C4-2B (cell line): Measurements from ENCODE around the gene C4B.
"Not testable (repeated sequence)": the region's sequence is repeated elsewhere in the genome, so short reads cannot be mapped to it uniquely, and the experiment has no call there.

ENCODE experiments used
- H3K27ac ChIP-seq: fragments of 450-650 bp; 2 replicates; pipeline ENCODE4 v1.5.1; 2017

C4B gene

DNA sequence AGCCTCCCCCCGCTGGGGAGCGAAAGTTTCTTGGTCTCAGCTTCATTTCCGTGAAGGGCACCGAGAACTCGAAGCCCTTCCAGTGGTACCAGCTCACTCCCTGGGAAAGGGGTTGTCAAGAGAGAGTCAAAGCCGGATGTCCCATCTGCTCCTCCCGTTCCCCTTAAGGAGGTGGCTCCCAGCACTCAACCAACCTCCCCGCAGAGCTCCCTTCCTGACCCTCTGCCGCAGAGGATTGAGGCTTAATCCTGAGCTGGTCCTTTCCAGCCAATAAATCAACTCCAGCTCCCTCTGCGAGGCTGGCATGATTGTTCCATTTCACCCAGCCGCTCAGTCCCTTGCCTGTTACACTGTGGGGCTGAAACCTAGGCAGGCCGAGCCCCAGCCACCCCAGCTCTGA is 6.0 kb upstream of the C4B start:
- H3K27ac ChIP-seq = not testable (repeated sequence)

DNA sequence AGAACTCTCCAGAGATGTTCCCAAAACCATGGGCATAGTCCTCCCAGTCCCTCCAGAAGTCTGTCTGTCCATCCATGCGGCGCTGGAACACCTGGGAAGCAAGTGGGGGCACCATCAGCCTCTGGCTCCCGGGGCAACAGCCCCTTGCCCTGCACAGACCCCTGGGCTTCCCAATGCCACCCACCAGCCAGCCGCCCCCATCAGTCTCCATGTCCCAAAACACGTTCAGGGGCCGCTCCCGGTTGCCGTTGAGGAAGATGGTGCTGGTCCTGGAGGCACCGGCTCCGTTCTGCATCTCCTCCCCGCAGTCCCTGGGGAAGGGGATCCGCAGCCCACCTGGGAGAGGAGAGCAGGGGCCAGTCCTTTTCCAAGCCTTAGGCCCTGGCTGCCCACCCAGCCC is 5.1 kb upstream of the C4B start:
- not testable (repeated sequence) for H3K27ac ChIP-seq

DNA sequence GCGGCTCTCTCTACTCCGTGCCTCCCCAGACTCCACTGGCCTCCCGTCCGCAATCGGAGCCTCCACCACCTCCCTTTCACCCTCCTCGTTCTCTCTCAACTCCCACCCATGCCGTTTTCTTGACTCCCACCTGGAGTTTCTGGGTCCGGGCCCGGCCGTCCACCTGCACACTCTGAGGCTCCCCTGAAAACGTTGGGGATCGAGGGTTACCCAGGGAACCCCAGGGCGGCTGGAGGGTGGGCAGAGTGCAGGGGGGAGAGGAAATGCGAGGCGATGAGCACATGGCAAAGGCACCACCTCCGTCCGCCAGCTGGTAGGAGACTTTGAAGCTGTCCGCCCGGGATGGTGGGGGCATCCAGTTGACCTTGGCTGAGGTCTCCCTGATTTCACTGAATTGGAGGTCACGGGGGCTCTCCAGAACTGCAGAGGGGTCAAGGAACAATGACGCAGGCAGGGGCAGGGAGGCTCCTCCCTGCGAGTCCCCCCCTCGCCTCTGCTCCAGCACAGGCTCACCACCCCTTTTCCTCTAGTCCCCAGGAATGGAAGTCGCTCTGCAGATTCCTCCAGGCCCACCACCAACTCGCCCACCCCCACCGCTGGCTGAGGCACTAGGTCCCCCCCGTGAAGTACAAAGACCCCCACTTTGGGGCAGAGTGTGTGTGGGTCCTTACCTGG is 3.6 kb upstream of the C4B start:
- H3K27ac ChIP-seq = not testable (repeated sequence)

DNA sequence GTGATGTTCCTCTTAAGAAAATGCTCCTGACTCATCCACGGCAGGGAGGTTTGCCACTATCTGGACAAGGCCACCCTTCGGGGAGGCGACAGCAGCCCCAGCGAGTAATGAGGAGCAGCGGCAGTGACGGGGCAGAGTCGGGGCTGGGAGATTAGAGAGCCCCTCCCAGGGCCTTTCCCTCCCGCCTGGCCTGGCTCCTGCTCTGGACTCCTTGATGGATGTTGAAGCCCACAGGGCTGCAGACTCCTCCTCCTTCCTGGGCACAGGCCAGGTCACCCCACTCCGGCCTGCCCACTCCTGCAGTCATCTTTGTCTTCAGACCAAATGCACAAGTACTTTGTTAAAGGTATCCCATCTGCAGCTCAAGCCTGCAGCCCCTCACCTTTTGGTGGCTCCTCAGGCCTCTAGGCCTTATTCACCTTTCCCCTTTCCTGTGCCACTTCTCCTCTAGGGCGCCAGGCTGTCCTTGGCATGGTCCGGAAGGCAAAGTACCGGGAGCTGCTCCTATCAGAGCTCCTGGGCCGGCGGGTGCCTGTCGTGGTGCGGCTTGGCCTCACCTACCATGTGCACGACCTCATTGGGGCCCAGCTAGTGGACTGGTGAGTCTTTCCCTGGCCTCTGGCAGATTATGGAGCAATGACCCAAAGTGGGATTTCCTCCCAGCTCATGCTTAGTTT is 1.5 kb upstream of the C4B start:
- H3K27ac ChIP-seq = not testable (repeated sequence)

DNA sequence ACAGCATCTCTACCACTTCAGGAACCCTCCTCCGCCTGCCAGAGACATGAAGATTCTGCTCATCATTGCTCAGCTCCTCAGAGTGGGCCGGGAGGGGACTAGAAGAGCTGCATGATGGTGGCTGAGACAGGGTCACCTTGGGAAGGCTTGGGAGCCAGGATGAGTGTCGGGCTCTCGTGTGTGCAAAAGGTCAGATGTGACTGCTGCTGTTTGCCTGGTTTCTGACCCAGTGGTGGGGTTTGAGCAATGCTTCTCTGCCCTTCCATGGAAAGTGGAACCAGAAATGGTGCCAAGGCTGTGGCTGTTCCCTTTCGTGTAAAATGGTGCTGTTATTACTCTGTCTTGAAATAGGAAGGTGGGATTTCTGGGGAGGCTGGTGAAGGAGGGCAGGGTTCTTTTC is 857 bp upstream of the C4B start:
- H3K27ac ChIP-seq = not testable (repeated sequence)

DNA sequence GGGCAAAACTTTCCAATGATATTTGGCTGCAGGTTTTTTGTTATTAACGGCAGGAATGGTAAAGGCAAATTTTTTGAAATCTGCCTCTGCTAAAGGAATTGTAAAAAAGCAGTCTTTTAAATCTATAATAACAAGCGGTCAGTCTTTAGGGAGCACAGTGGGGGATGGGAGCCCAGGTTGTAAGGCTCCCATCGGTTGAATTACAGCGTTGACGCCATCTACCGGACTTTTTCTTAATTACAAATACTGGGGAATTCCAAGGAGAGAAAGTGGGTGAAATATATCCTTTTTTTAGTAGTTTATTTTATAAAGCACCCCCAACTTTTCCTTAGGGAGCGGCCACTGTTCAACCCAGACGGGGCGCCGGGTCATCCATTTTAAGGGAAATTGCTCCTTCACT is 7.5 kb downstream of the C4B start:
- not testable (repeated sequence) for H3K27ac ChIP-seq

DNA sequence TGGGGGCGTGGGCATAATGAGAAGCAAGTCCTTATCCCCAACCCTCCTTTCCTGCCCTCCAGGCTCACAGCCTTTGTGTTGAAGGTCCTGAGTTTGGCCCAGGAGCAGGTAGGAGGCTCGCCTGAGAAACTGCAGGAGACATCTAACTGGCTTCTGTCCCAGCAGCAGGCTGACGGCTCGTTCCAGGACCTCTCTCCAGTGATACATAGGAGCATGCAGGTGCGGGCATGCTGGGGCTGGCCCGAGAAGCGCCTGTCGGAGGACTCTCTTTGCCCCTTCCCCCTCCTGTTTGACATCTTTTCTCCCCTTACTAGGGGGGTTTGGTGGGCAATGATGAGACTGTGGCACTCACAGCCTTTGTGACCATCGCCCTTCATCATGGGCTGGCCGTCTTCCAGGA is 14.0 kb downstream of the C4B start:
- H3K27ac ChIP-seq = not testable (repeated sequence)

DNA sequence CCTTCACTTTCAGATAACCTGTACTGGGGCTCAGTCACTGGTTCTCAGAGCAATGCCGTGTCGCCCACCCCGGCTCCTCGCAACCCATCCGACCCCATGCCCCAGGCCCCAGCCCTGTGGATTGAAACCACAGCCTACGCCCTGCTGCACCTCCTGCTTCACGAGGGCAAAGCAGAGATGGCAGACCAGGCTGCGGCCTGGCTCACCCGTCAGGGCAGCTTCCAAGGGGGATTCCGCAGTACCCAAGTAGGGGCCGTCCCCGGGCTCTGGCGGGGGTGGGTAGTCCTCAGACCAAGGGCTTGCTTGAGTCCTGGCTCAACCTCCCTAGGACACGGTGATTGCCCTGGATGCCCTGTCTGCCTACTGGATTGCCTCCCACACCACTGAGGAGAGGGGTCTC is 15.0 kb downstream of the C4B start:
- not testable (repeated sequence) for H3K27ac ChIP-seq

DNA sequence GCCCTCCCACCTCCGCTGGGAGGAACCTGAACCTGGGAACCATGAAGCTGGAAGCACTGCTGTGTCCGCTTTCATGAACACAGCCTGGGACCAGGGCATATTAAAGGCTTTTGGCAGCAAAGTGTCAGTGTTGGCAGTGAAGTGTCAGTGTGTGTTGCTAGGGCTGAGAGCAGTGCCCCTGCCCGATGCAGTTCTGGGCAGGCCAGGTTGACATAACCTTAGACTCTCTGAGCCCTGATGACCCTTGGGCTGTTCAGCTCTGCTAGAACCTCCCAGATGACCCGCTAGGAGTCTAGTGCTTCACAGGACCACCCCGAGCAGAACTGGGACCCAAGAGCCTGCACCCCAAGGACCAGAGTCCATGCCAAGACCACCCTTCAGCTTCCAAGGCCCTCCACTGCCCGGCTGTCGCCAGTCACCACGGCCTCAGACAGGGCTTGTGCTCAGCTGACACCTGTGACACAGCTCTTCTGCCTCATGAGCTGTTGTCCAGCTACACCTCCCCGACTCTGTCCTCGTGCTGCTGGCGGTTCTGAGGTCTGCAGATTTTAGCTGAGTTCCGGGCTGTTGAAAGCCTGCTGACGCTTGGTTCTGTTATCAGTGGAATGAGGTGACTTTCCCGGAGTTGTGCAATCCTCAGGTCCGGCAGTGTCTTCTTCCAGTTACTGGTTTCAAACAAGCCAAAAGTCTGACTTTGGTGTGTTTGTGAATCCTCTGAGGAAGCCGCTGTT is 20.9 kb downstream of the C4B start:
- H3K27ac ChIP-seq = not testable (repeated sequence)

DNA sequence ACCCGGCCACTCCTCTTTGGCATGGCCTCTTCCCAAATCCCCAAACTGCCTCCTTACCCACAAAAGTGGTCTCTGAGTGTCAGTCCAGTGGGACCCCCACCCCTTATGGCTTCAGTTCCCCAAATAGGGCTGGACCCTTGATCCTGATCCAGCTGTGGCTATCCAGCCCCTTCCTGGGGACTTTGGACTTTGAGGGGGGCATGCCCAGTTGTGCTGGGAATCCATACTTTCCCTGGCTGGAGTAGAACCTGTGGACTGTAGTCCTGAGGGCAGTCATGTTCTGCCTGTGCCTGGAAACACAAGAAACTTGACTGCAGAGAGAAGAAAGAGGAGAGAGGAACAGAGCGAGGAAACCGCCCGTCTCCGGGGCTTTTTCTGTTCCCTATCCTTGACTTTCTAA is 22.5 kb downstream of the C4B start:
- not testable (repeated sequence) for H3K27ac ChIP-seq

DNA sequence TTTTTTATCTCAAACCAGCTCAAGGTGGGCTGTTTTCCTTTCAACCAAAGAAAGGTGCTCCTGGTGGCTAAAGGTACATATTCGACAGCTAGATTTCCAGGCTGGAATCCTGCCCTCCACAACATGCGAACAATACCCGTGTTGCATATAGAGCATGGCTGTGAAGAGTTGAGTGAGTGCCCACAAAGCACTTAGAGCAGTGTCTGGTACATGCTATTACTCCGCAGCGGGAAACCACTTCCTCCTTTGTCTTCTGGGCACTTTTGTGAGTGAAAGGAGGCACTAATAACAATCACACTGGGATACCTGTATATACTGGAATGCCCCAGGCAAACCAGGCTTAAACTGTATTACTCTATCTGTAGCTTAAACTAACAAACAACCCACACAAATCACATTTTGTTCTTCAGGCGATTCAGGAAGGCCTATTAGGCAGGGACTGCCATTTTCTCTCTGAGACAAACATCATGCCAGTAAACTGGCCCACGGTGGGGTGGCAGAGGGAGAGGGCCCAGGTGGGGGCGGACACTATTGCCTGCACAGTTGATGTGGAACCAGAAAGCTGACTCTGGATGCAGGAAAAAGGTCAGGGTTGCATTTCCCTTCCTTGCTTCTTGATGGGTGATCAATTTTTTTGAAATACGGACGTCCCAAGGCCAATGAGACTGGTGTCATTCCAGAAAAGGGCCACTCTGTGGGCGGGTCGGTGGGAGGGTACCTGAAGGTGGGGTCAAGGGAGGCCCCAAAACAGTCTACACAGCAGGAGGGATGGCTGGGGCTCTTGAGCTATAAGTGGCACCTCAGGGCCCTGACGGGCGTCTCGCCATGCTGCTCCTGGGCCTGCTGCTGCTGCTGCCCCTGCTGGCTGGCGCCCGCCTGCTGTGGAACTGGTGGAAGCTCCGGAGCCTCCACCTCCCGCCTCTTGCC is 23.3 kb downstream of the C4B start, which contains the start of gene CYP21A2:
CYP21A2 (plus strand) TSS at position 818 of the 927 bp plus-strand sequence; CDS start at position 826, 8 bp downstream.
- H3K27ac ChIP-seq = not testable (repeated sequence)

DNA sequence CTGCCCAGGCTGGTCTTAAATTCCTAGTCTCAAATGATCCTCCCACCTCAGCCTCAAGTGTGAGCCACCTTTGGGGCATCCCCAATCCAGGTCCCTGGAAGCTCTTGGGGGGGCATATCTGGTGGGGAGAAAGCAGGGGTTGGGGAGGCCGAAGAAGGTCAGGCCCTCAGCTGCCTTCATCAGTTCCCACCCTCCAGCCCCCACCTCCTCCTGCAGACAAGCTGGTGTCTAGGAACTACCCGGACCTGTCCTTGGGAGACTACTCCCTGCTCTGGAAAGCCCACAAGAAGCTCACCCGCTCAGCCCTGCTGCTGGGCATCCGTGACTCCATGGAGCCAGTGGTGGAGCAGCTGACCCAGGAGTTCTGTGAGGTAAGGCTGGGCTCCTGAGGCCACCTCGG is 24.3 kb downstream of the C4B start:
- not testable (repeated sequence) for H3K27ac ChIP-seq

DNA sequence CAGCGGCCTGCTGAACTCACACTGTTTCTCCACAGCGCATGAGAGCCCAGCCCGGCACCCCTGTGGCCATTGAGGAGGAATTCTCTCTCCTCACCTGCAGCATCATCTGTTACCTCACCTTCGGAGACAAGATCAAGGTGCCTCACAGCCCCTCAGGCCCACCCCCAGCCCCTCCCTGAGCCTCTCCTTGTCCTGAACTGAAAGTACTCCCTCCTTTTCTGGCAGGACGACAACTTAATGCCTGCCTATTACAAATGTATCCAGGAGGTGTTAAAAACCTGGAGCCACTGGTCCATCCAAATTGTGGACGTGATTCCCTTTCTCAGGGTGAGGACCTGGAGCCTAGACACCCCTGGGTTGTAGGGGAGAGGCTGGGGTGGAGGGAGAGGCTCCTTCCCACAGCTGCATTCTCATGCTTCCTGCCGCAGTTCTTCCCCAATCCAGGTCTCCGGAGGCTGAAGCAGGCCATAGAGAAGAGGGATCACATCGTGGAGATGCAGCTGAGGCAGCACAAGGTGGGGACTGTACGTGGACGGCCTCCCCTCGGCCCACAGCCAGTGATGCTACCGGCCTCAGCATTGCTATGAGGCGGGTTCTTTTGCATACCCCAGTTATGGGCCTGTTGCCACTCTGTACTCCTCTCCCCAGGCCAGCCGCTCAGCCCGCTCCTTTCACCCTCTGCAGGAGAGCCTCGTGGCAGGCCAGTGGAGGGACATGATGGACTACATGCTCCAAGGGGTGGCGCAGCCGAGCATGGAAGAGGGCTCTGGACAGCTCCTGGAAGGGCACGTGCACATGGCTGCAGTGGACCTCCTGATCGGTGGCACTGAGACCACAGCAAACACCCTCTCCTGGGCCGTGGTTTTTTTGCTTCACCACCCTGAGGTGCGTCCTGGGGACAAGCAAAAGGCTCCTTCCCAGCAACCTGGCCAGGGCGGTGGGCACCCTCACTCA is 25.0 kb downstream of the C4B start:
- H3K27ac ChIP-seq = not testable (repeated sequence)

DNA sequence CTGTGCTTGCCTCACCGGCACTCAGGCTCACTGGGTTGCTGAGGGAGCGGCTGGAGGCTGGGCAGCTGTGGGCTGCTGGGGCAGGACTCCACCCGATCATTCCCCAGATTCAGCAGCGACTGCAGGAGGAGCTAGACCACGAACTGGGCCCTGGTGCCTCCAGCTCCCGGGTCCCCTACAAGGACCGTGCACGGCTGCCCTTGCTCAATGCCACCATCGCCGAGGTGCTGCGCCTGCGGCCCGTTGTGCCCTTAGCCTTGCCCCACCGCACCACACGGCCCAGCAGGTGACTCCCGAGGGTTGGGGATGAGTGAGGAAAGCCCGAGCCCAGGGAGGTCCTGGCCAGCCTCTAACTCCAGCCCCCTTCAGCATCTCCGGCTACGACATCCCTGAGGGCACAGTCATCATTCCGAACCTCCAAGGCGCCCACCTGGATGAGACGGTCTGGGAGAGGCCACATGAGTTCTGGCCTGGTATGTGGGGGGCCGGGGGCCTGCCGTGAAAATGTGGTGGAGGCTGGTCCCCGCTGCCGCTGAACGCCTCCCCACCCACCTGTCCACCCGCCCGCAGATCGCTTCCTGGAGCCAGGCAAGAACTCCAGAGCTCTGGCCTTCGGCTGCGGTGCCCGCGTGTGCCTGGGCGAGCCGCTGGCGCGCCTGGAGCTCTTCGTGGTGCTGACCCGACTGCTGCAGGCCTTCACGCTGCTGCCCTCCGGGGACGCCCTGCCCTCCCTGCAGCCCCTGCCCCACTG is 25.9 kb downstream of the C4B start:
- H3K27ac ChIP-seq = not testable (repeated sequence)

DNA sequence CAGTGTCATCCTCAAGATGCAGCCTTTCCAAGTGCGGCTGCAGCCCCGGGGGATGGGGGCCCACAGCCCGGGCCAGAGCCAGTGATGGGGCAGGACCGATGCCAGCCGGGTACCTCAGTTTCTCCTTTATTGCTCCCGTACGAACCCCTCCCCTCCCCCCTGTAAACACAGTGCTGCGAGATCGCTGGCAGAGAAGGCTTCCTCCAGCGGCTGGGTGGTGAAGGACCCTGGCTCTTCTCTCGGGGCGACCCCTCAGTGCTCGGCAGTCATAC is 26.4 kb downstream of the C4B start:
- H3K27ac ChIP-seq = not testable (repeated sequence)

DNA sequence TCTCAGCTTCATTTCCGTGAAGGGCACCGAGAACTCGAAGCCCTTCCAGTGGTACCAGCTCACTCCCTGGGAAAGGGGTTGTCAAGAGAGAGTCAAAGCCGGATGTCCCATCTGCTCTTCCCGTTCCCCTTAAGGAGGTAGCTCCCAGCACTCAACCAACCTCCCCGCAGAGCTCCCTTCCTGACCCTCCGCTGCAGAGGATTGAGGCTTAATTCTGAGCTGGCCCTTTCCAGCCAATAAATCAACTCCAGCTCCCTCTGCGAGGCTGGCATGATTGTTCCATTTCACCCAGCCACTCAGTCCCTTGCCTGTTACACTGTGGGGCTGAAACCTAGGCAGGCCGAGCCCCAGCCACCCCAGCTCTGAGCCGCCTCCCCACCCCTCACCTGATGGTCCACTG is 26.8 kb downstream of the C4B start:
- H3K27ac ChIP-seq = not testable (repeated sequence)

DNA sequence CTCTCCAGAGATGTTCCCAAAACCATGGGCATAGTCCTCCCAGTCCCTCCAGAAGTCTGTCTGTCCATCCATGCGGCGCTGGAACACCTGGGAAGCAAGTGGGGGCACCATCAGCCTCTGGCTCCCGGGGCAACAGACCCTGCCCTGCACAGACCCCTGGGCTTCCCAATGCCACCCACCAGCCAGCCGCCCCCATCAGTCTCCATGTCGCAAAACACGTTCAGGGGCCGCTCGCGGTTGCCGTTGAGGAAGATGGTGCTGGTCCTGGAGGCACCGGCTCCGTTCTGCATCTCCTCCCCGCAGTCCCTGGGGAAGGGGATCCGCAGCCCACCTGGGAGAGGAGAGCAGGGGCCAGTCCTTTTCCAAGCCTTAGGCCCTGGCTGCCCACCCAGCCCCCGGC is 27.7 kb downstream of the C4B start:
- H3K27ac ChIP-seq = not testable (repeated sequence)

DNA sequence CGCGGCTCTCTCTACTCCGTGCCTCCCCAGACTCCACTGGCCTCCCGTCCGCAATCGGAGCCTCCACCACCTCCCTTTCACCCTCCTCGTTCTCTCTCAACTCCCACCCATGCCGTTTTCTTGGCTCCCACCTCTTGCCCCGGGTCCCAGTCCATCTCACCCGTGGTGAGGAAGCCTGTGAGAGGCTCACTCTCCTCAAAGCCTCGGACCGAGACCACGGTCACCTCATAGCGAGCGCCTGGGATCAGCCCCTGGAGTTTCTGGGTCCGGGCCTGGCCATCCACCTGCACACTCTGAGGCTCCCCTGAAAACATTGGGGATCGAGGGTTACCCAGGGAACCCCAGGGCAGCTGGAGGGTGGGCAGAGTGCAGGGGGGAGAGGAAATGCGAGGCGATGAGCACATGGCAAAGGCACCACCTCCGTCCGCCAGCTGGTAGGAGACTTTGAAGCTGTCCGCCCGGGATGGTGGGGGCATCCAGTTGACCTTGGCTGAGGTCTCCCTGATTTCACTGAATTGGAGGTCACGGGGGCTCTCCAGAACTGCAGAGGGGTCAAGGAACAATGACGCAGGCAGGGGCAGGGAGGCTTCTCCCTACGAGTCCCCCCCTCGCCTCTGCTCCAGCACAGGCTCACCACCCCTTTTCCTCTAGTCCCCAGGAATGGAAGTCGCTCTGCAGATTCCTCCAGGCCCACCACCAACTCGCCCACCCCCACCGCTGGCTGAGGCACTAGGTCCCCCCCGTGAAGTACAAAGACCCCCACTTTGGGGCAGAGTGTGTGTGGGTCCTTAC is 29.2 kb downstream of the C4B start:
- not testable (repeated sequence) for H3K27ac ChIP-seq

DNA sequence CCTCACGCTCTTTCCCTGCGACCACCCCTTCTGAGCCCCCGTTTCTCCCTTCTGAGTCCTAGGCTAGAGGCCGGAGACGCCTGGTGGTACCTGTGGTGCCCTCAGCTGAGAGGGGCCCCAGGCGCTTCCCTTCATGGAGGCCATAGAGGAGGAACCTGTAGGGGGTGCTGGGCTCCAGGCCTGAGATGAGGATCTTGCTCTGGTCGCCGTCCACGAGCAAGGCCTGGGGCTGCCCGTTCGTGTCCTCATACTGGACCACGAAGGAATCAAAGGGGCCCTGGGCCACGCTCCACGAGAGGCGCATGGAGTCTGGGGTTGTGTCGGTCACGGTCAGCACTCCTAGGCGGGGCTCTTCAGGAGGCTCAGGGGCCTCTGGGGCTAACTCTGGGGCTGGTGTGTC is 30.3 kb downstream of the C4B start:
- H3K27ac ChIP-seq = not testable (repeated sequence)
